ENCODE data around the gene NRARP. TPM values are rescaled to one million over a fixed set of nuclear protein-coding genes. Genes with fewer than 3 reads are reported as not detected.

The NRARP gene
- total RNA-seq, 4 donors from 2014 or later = 4.6 to 12.3 (median 7.2) TPM

GRCh38 chr9:137276473-137277328 lies 25.4 kb downstream of the NRARP start:
- peak; percentile 25 for ATAC-seq (ENCODE audit: low FRiP score)
- no peak for TF ChIP-seq CTCF (IDR thresholded peaks at IDR 0.05)

GRCh38 chr9:137275588-137276472 lies 26.2 kb downstream of the NRARP start:
- no peak for TF ChIP-seq CTCF (IDR thresholded peaks at IDR 0.05)
- ATAC-seq (ENCODE audit: low FRiP score) (no peak), DNase-seq (ENCODE audit: low spot score) (no peak)

More at GRCh38 chr9:137276473-137277328, 25.4 kb downstream of the NRARP start:
- DNase-seq (ENCODE audit: low spot score) = no peak

DNA sequence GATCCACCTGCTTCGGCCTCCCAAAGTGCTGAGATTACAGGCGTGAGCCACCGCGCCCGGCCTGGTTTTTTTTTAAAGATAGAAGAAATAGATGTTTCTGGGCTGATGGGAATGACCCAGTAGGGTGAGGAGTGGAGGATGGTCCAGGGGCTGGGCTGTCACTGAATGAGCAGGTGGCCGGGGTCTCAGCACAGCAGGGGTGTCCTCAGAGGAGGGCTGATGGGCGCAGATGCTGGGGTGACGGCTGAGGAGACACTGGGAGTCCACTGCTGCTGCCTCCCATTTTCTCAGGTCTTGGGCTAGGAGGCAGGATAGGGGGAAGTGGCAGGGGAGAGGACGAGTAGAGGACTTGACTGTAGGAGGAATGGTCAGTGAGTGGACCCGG lies 26.9 kb downstream of the NRARP start:
- DNase-seq (ENCODE audit: low spot score) (no peak), ATAC-seq (ENCODE audit: low FRiP score) (no peak)
- no peak for TF ChIP-seq CTCF (IDR thresholded peaks at IDR 0.05)

DNA sequence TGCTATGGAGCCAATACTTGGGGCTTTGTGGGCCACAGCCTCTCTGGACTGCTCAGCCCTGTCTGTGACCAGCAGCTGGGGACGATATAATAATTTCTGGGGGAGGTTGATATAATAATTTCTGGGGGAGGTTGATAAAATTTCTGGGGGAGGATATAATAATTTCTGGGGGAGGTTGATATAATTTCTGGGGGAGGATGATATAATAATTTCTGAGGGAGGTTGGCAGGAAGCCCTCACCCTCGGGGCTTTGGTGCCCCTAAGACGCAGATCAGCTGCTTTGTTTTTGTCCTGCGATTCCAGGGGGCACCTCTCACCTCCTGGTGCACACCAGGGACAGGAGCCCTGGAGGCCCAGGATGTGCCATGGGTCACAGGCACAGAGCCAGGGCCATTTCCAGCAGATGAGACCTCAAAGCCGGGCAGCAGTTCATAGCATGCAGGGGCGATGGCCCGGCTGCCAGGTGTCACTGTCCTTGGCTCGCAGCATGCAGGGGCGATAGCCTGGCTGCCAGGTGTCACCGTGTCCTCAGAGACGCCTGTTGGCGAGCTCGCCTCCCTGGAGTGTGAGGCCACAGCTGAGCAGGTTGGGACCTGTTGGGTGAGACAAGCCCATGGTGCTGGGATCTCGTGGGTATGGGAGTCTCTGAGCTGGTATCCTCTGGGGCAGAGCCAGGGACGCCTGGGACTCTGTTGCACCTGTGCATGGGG lies 28.3 kb downstream of the NRARP start:
- no peak for TF ChIP-seq CTCF (IDR thresholded peaks at IDR 0.05)
- DNase-seq (ENCODE audit: low spot score) = no peak
- no peak for ATAC-seq (ENCODE audit: low FRiP score)

GRCh38 chr9:137273095-137273490 lies 29.0 kb downstream of the NRARP start:
- ATAC-seq (ENCODE audit: low FRiP score) (no peak), DNase-seq (ENCODE audit: low spot score) (no peak)
- TF ChIP-seq CTCF (IDR thresholded peaks at IDR 0.05) = no peak

DNA sequence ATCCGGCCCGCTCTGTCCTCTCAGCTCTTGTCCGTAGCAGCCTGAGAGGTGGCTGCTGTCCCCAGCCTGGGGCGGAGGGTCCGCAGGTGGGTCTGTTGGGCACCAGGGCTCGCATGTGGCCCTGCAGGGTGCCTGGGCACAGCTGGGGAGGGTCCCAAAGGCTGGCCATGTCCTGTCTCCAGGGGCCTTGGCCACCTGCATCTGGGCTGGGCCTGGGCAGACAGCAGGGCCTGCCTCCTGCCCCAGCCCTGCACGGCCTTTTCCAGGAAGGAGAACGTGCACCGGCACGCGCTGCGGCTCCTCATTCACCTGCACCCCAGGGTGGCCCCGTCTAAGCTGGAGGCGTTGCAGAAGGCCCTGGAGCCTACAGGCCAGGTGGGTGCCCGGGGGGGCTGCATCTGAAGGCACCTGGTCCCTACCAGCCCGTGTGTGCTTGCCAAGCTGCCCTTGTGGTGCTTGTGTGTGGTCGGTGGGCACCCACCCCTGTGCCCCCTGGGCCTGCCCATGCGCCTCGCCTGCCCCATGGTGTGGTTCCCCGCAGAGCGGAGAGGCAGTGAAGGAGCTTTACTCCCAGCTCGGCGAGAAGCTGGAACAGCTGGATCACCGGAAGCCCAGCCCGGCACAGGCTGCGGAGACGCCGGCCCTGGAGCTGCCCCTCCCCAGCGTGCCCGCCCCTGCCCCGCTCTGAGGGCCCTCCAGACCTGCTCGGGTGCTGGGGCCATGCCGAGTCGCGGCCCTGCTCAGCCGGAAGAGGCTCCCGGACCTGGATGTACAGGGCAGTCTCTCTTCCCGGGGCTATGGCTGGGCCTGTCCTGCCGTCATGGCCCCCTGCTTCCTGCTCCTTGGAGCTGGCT lies 29.6 kb downstream of the NRARP start:
- ATAC-seq (ENCODE audit: low FRiP score) (peak; percentile 8), DNase-seq (ENCODE audit: low spot score) (no peak)
- no peak for TF ChIP-seq CTCF (IDR thresholded peaks at IDR 0.05)

All from omental fat pad (tissue), 4 donors.